Psoas muscle (tissue), 8 donors: Measurements from ENCODE around the gene LGMN. TPM values are rescaled to one million over a fixed set of nuclear protein-coding genes. Genes with fewer than 3 reads are reported as not detected.
A peak's percentile ranks its signal among the peaks of the same experiment; 100 is the strongest.

Source experiments
- ATAC-seq, 4 donors: fragments of 200-7000 bp; cut with Tn5 transposase; one replicate each; pipeline ENCODE4 v1.9.1; 2020; ENCODE audit warnings: moderate library complexity in 3 of 4, mild to moderate bottlenecking in 2 of 4
- DNase-seq, 2 donors: peaks; one replicate each; pipeline ENCODE4 v3.0.0-alpha.2; 2020
- H3K27ac ChIP-seq: fragments of 200-600 bp; one replicate; pipeline ENCODE4 v1.8.0; 2022
- H3K27me3 ChIP-seq, 3 donors: fragments of 200-600 bp in 1 of 3; one replicate each; pipeline versions ENCODE4 v1.6.1 to v1.8.0; 2013 to 2022; ENCODE audit warnings: low read length in 2 of 3, mild to moderate bottlenecking in 2 of 3, moderate library complexity in 1 of 3; ENCODE audit not compliant: insufficient read depth in 3 of 3
- H3K36me3 ChIP-seq, 2 donors: fragments of 200-600 bp in 1 of 2; one replicate each; pipeline versions ENCODE4 v1.6.1 to v1.8.0; 2013 to 2022; ENCODE audit warnings: low read depth in 1 of 2, mild to moderate bottlenecking in 1 of 2, moderate library complexity in 1 of 2; ENCODE audit not compliant: insufficient read depth in 1 of 2
- H3K4me1 ChIP-seq: fragments of 200-600 bp; one replicate; pipeline ENCODE4 v1.8.0; 2022
- H3K4me3 ChIP-seq: fragments of 200-600 bp; one replicate; pipeline ENCODE4 v1.8.0; 2022; ENCODE audit warnings: mild to moderate bottlenecking
- H3K9me3 ChIP-seq: fragments of 200-600 bp; one replicate; pipeline ENCODE4 v1.8.0; 2022
- WGBS, 3 donors: extraction: QIAGEN DNeasy Blood & Tissue Kit; methylation state at CpG; one replicate each; pipeline versions ENCODE4 v1.1.6 to v1.1.7; 2013; 5-methylcytosine and 5-hydroxymethylcytosine counted together
- intact Hi-C, 2 donors: fragments of 100-400 bp; cut with DNase I; formaldehyde crosslinking; loops; one replicate each; pipeline versions ENCODE4 v1.11.0 to v1.14.2; 2022
- polyA plus RNA-seq, 3 donors: library from polyadenylated mRNA; stranded (reverse); fragments of 200-250 nt; gene quantifications; one replicate each; pipeline ENCODE4 v1.2.3, GENCODE V29; 2013
- total RNA-seq, 4 donors: library from RNA; stranded (reverse); fragmentation: NEBNext Ultra II Directional in 2 of 4; extraction: Animal tissue kit (Norgen Biotek cat#: 25700) in 2 of 4; gene quantifications; one replicate each; pipeline versions ENCODE4 v1.2.1 to v1.2.4, GENCODE V29; 2021 to 2023
- TF ChIP-seq, protein P1 (sequence below): fragments of 200-600 bp; IDR thresholded peaks from one replicate; pipeline ENCODE4 v1.8.0; 2022; ENCODE audit warnings: antibody characterized with exemption
- donor health status: healthy with polysubstance abuse.
- donor health status: DM: no; HTN: no; CAD: no; lungs with moderate emphysema.
- donor health status: Bipolar disorder and iron deficiency.
- donor health status: healthy.
- donor health status: DM: yes; HTN: yes; CAD: no.
- donor health status: DM: no; HTN: no; CAD: no.
- donor health status: DM: no; HTN: no; CAD: no.
- donor health status: DM: yes; HTN: yes; CAD: no.

LGMN gene
- total and polyA plus RNA-seq, 7 donors: 27.2 to 56.8 (median 49.3) TPM

DNA sequence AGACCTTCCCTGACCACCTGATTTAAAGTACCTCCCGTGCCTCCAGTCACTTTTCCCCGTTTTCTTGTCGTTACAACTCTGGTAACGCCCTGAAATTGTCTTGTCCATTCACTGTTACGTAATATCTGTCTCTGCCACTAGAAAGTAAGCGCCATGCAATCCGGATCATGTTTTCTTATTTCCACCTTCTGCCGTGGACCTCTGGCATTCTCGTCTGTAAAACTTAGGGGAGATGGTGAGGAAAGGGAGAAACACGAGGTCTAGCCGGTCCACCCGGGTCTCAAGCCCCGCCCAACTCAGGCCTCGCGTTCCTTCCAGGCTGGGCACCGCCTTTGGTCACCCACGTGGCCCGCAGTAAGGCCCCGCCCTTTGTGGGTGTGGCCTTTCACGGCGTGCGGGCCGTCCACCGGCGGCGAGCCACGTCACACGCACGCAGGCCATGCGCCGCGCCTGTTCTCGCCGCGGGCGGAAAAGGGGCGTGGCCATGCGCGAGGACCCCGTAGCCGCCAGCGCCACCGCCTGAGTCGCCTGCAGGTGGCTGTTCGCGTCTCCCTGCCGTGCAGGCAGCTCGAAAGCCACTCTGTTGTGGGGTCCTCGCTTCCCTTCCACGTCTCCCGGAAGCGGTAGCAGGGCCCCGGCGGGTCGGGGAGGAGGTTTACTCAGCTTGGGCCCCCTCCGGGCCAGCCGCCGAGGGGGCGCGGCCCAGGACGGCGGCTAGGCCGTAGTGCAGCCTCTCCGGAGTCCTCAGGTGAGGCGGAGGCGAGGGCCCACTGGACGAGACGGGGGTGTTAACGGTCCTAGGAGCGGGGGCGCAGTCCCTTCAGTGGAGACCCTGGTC is 45.5 kb upstream of the LGMN start, which contains the start of gene GOLGA5:
Gene GOLGA5, plus strand, starts transcription at position 597 of the 838 bp plus-strand sequence. CDS start 3,133 bp downstream, outside the sequence.
- intact Hi-C loops: loop anchor here in 1 of 2 donors (5.0 kb wide), 1 partner anchor 47 kb away; the partner anchor contains the start of gene LGMN
- H3K27ac ChIP-seq: peak within 1 kb of the TSS; percentile 88
- peak within 1 kb of the TSS; percentile 84 for H3K4me3 ChIP-seq
- ATAC-seq (peak; percentile 99), DNase-seq (peak; percentile 97 to 99)
- 1% methylated on average over 60 to 71 of the region's 71 CpGs for WGBS, 3 donors
- H3K9me3 ChIP-seq: peaks cover 15% of the 10 kb centered on the region
- TF ChIP-seq, protein P1, sequence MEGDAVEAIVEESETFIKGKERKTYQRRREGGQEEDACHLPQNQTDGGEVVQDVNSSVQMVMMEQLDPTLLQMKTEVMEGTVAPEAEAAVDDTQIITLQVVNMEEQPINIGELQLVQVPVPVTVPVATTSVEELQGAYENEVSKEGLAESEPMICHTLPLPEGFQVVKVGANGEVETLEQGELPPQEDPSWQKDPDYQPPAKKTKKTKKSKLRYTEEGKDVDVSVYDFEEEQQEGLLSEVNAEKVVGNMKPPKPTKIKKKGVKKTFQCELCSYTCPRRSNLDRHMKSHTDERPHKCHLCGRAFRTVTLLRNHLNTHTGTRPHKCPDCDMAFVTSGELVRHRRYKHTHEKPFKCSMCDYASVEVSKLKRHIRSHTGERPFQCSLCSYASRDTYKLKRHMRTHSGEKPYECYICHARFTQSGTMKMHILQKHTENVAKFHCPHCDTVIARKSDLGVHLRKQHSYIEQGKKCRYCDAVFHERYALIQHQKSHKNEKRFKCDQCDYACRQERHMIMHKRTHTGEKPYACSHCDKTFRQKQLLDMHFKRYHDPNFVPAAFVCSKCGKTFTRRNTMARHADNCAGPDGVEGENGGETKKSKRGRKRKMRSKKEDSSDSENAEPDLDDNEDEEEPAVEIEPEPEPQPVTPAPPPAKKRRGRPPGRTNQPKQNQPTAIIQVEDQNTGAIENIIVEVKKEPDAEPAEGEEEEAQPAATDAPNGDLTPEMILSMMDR: peak; percentile 11
- peaks cover 15% of the 10 kb centered on the region for H3K4me1 ChIP-seq
- H3K27me3 ChIP-seq: no peaks in the 10 kb centered on the region
- H3K36me3 ChIP-seq: peaks cover 0 to 26% of the 10 kb centered on the region in 2 donors

DNA sequence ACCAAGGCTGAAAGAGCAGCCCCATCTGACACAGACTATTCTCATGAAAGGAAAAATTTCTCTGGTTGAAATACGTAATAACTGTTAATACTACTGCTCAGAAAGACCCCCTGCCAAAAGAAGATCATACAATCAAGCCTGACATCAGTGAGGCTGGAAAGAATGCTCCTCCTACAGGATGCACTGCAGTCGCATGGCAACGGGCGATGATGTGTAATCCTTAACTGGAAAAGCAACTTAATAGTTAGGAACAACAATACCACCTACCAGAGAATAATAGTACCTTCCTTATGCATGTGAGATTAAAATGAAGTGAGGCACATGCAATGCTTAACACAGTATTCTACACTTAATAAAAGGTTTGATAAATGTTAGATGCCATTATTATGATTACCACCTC is 44.5 kb upstream of the LGMN start:
- Histone ChIP-seq H3K4me1 (peaks cover 15% of the 10 kb centered on the region), H3K36me3 (peaks cover 0 to 16% of the 10 kb centered on the region in 2 donors), H3K27ac (no peak overlapping the region), H3K4me3 (no peak overlapping the region), H3K27me3 (no peaks in the 10 kb centered on the region), H3K9me3 (peaks cover 18% of the 10 kb centered on the region)
- TF ChIP-seq, protein P1: no peak
- no peak for DNase-seq
- no peak for ATAC-seq
- WGBS, 3 donors: 53 to 61% (median 55%) methylated on average over 4 of the region's 4 CpGs
- intact Hi-C loops: loop anchor here in 1 of 2 donors (5.0 kb wide), 1 partner anchor 46 kb away; the partner anchor contains the start of gene LGMN

DNA sequence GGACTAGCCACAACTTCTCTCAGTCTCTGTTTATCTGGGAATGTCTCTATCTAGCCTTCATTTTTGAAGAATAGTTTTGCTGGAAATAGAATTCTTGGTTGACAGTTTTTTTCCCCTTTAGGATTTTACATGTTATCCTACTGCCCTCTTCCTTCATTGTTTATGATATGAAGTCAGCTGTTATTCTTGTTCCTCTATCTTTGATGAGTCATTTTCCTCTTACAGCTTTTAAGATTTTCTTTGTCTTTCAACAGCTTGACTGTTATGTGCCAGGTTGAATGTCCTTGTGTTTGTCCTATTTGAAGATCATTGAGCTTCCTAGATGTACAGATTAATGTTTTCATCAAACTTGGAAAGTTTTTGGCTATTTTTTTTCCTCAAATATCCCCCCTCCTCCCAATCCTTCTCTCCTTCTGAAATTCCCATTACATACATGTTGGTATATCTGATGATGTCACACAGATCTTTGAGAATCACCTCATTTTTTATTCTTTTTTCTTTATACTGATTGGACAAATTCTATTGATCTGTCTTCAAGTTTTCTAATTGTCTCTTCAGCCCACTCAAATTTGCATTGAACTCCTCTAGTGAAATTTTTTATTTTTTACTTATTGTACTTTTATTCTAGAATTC is 41.1 kb upstream of the LGMN start:
- intact Hi-C loops: loop anchor here in 1 of 2 donors (5.0 kb wide), 1 partner anchor 42 kb away; the partner anchor contains the start of gene LGMN
- DNase-seq: no peak
- TF ChIP-seq, protein P1: no peak
- Histone ChIP-seq H3K36me3 (no peaks in the 10 kb centered on the region), H3K9me3 (peaks cover 18% of the 10 kb centered on the region), H3K4me3 (no peak overlapping the region), H3K27ac (no peak overlapping the region), H3K4me1 (peaks cover 7% of the 10 kb centered on the region), H3K27me3 (no peaks in the 10 kb centered on the region)
- no peak for ATAC-seq

DNA sequence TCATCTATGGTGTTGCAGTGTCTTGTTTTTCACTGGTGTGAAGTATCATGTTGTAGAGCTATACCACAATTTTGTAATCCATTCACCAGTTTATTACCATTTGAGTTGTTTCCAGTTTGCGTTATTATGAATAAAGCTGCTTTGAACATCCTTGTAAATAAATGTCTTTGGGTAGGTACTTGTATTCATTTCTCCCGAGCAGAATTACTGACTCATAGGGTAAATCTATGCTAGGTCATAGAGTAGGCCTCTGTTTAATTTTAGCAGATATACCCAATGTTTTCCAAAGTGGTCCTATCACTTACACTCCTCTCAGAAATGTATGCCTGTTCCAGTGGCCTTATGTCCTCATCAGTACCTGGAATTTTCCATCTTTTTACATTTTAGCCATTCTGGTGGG is 39.1 kb upstream of the LGMN start:
- peaks cover 18% of the 10 kb centered on the region for H3K9me3 ChIP-seq
- no peak overlapping the region for H3K27ac ChIP-seq
- TF ChIP-seq, protein P1: no peak
- H3K36me3 ChIP-seq: no peaks in the 10 kb centered on the region
- no peaks in the 10 kb centered on the region for H3K4me1 ChIP-seq
- no peak overlapping the region for H3K4me3 ChIP-seq
- DNase-seq: no peak
- no peak for ATAC-seq
- H3K27me3 ChIP-seq: no peaks in the 10 kb centered on the region
- intact Hi-C loops: no loop called here
- WGBS, 3 donors: 84 to 93% (median 90%) methylated on average over 2 of the region's 2 CpGs
